GM10248 (cell line): ENCODE data around the gene RAP2C.

ENCODE experiments used
- CTCF ChIA-PET: fragments of 300-600 bp; sonication (Branson Sonifier 250); formaldehyde crosslinking; extraction: SDS; loops from one replicate; lab custom pipeline; 2021; ENCODE audit warnings: antibody characterized with exemption; lab: Yijun Ruan, JAX
- POLR2A ChIA-PET: fragments of 350-650 bp; sonication (Branson Sonifier 250); formaldehyde crosslinking; extraction: SDS; loops from one replicate; lab custom pipeline; 2020; ENCODE audit warnings: antibody characterized with exemption; lab: Yijun Ruan, JAX
- DNase-seq: peaks from one replicate; pipeline ENCODE4 v3.0.0; 2012; ENCODE audit errors: extremely low spot score
- CTCF ChIP-seq: IDR thresholded peaks from 2 replicates; pipeline ENCODE4 v1.5.1; 2012; ENCODE audit warnings: mild to moderate bottlenecking, low read depth; ENCODE audit errors: extremely low read depth, missing control alignments, control extremely low read depth

Gene RAP2C

DNA sequence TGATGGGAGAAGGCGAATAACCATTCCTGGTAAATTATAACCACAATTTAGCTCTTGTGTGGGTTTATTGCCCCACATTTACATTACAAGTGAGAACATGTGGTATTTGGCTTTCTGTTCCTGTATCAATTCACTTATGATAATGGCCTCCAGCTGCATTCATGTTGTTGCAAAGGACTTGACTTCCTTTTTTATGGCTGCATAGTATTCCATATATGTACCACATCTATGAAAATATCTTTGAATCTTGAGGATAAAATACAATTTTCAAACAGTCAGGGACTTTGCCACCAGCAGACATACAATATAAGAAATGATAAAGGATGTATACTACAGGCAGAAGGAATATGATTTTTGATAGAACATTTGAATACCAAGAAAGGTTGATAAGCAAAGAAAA, 27.3 kb downstream of the RAP2C start:
- CTCF ChIA-PET = no interaction called here
- no peak for DNase-seq
- POLR2A ChIA-PET = no interaction called here
- no peak for TF ChIP-seq CTCF

- CTCF ChIA-PET = interaction anchor here (1.1 kb wide), 1 partner anchor 117 kb away, joined by 3 read pairs; no protein-coding TSS in a partner anchor
- TF ChIP-seq CTCF = no peak
- no peak for DNase-seq
- POLR2A ChIA-PET = no interaction called here
These were observed 31.1 kb downstream of the RAP2C start for GRCh38 chrX:132188175-132188574.

DNA sequence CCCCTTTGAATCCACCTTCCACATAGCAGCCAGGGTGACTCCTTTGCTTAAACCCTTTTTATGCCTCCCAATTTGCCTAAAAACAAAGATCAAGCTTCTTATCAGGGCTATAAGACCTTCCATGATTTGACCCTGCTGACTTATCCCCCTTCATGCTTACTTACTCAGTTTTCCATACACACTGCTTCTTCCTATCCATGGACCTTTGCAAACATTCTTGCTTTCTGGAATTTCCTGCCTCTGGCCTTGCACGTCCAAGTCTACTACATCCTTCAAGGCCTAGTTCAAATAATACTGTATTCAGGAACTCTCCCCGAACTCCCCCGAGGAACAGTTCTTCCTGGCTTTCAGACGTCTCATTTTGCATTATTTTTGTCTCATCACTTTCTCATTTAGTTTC, 31.8 kb downstream of the RAP2C start:
- CTCF ChIA-PET = no interaction called here
- POLR2A ChIA-PET = no interaction called here
- TF ChIP-seq CTCF = no peak
- DNase-seq = no peak

- ChIA-PET CTCF (no interaction called here), POLR2A (no interaction called here)
- no peak for TF ChIP-seq CTCF
- DNase-seq = no peak
These were observed 34.4 kb downstream of the RAP2C start for GRCh38 chrX:132184871-132185270.

DNA sequence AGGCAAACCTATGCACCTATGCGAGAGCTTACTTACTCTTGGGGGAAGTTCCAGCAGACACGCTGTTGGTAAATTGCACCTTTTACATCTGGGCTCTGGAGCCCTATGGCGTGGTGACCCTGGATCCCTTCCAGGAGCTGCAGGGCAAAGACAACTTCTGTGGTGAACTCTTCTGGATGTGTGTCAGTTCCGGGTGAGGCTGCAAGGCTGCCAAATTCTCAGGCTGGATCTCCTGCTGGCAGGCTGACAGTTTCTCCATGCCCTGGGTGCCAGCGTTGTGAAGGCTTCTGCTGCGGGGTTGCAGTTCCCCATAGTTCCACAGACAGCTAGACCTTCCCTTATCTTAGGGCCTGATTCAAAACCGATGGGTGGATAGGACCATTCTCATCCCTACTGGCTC, 37.9 kb downstream of the RAP2C start:
- POLR2A ChIA-PET = no interaction called here
- CTCF ChIA-PET = no interaction called here
- DNase-seq = no peak
- TF ChIP-seq CTCF = no peak

- DNase-seq = no peak
- ChIA-PET CTCF (no interaction called here), POLR2A (no interaction called here)
- no peak for TF ChIP-seq CTCF
These were observed 38.3 kb downstream of the RAP2C start for GRCh38 chrX:132180929-132181328.

GRCh38 chrX:132173647-132174046, 45.6 kb downstream of the RAP2C start:
- ChIA-PET CTCF (no interaction called here), POLR2A (no interaction called here)
- no peak for DNase-seq
- TF ChIP-seq CTCF = no peak
